ENCODE measurements around the gene TPSG1.

TPSG1 gene

DNA sequence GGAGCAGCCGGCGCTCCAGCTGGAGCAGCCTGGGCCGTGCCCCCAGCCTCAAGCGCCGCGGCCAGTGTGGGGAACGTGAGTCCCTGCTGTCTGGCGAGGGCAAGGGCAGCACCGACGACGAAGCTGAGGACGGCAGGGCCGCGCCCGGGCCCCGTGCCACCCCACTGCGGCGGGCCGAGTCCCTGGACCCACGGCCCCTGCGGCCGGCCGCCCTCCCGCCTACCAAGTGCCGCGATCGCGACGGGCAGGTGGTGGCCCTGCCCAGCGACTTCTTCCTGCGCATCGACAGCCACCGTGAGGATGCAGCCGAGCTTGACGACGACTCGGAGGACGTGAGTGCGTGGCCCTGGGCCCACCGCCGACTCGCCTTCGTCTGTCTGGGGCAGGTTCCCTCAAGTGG lies 16.0 kb downstream of the TPSG1 start:
- no peak overlapping the region for H3K4me3 ChIP-seq (ENCODE audit: low read depth, low read length)
- TF ChIP-seq, protein P1, sequence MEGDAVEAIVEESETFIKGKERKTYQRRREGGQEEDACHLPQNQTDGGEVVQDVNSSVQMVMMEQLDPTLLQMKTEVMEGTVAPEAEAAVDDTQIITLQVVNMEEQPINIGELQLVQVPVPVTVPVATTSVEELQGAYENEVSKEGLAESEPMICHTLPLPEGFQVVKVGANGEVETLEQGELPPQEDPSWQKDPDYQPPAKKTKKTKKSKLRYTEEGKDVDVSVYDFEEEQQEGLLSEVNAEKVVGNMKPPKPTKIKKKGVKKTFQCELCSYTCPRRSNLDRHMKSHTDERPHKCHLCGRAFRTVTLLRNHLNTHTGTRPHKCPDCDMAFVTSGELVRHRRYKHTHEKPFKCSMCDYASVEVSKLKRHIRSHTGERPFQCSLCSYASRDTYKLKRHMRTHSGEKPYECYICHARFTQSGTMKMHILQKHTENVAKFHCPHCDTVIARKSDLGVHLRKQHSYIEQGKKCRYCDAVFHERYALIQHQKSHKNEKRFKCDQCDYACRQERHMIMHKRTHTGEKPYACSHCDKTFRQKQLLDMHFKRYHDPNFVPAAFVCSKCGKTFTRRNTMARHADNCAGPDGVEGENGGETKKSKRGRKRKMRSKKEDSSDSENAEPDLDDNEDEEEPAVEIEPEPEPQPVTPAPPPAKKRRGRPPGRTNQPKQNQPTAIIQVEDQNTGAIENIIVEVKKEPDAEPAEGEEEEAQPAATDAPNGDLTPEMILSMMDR (IDR thresholded peaks at IDR 0.05; ENCODE audit: control insufficient read depth, extremely low read depth, insufficient read depth) = no peak

DNA sequence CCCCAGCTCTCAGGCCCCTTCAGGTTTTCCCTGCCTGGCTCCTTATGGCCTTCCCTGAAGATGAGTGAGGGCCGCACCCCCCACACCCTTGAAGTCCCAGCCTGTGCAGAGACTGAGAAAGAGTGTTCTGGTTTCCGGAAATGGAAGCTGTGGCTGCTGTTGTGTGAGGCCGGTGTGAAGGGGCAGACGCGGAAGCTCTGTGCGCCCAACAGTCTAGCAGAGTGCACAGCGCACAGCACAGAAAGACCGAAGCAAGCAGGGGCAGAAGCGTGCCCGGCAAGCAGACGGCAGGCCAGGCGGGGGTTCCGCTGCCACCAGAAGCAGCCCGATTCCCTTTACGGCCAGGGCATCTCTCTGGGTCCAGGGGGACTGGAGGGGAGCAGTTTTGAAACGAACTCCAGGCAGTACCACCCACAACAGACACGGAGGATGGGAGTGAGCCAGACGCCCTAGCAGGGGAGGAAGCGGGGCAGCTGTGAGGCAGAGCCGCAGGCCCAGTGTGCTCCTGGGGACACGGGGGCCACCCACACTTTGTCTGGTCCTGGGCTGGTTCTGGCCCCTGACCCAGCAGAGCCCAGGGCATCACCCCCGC lies 16.7 kb downstream of the TPSG1 start:
- H3K4me3 ChIP-seq (ENCODE audit: low read depth, low read length) = no peak overlapping the region
- TF ChIP-seq, protein P1 (IDR thresholded peaks at IDR 0.05; ENCODE audit: control insufficient read depth, extremely low read depth, insufficient read depth) = no peak
- DNase-seq (ENCODE audit: low read depth) = no peak

More for the DNA sequence above, 16.0 kb downstream of the TPSG1 start:
- DNase-seq (ENCODE audit: low read depth) = no peak

DNA sequence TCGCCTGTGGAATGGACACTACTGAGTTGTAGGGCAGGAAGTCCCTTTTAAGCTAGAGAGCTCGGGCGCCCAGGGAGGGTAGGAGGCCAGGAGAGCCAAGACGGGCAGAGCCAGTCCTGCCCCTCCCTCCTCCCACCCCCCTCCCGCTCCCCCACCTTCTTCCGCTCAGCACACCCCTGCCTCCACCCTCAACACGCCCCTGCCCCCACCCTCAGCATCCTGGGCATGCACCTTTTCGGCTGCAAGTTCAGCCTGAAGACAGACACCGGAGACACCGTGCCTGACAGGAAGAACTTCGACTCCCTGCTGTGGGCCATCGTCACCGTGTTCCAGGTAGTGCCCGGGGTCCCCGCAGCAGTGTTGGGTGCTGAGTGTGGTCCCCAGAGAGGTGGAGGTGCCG lies 18.3 kb downstream of the TPSG1 start:
- H3K4me3 ChIP-seq (ENCODE audit: low read depth, low read length) = no peak overlapping the region
- DNase-seq (ENCODE audit: low read depth) = no peak
- TF ChIP-seq, protein P1 (IDR thresholded peaks at IDR 0.05; ENCODE audit: control insufficient read depth, extremely low read depth, insufficient read depth) = no peak

DNA sequence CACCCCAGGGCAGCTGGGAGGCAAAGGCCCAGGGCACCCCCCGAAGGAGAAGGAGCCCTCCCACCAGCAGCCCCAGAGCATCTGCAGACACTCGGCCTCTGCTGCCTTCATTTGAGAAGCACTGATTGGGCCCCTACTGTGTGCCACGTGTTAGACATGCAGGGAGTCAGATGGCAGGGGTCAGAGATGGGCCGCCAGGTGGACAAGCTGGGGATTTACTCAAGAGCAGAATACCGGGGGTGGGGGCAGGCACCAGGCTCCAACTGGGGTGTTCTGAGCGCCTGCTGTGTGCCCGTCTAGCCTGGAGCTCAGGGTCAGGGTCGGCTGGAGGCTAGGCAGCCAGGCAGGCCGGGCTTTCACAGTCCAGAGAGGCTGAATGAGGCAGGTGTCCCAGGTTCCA lies 18.7 kb downstream of the TPSG1 start:
- DNase-seq (ENCODE audit: low read depth) = no peak
- TF ChIP-seq, protein P1 (IDR thresholded peaks at IDR 0.05; ENCODE audit: control insufficient read depth, extremely low read depth, insufficient read depth) = no peak
- no peak overlapping the region for H3K4me3 ChIP-seq (ENCODE audit: low read depth, low read length)

DNA sequence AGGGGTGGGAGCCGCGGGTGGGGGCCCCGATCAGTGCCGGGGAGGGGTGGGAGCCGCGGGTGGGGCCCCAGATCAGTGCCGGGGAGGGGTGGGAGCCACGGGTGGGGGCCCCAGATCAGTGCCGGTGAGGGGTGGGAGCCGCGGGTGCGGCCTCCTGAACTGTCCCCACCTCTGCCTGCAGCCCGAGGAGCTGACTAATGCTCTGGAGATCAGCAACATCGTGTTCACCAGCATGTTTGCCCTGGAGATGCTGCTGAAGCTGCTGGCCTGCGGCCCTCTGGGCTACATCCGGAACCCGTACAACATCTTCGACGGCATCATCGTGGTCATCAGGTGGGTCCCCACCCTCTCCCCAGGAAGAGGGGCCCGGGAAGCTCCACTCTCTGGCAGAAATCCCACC lies 20.1 kb downstream of the TPSG1 start:
- TF ChIP-seq, protein P1 (IDR thresholded peaks at IDR 0.05; ENCODE audit: control insufficient read depth, extremely low read depth, insufficient read depth) = no peak
- DNase-seq (ENCODE audit: low read depth) = no peak
- H3K4me3 ChIP-seq (ENCODE audit: low read depth, low read length) = no peak overlapping the region

DNA sequence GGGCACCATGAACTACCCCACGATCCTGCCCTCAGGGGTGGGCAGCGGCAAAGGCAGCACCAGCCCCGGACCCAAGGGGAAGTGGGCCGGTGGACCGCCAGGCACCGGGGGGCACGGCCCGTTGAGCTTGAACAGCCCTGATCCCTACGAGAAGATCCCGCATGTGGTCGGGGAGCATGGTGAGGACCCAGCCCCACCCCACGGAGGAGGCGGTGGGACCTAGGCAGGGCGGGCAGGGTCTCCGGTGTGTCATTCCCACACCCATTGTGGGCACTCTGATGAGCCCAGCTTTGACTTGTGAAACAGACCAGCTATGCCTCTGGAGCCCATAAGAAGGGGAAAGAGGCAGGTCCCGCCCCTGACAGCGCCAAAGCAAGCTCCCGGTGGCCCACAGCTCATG lies 22.8 kb downstream of the TPSG1 start:
- TF ChIP-seq, protein P1 (IDR thresholded peaks at IDR 0.05; ENCODE audit: control insufficient read depth, extremely low read depth, insufficient read depth) = no peak
- no peak for DNase-seq (ENCODE audit: low read depth)
- no peak overlapping the region for H3K4me3 ChIP-seq (ENCODE audit: low read depth, low read length)

DNA sequence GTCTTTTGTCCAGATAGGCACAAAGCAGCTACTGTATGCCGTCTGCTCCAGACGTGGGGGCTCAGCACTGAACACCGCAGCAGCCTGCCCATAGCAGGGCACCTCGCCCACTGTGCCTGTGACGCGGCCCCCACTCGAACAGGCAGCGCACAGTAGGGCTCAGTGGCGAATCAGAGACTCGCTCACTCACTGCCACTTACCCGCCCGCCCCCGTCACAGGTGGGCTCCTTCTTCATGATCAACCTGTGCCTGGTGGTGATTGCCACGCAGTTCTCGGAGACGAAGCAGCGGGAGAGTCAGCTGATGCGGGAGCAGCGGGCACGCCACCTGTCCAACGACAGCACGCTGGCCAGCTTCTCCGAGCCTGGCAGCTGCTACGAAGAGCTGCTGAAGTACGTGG lies 23.6 kb downstream of the TPSG1 start:
- TF ChIP-seq, protein P1 (IDR thresholded peaks at IDR 0.05; ENCODE audit: control insufficient read depth, extremely low read depth, insufficient read depth) = no peak
- DNase-seq (ENCODE audit: low read depth) = no peak
- H3K4me3 ChIP-seq (ENCODE audit: low read depth, low read length) = no peak overlapping the region

All from LNCaP clone FGC (cell line).